Transverse colon (tissue), 4 donors: ENCODE data around the gene SRP68.

ENCODE experiments used
- CTCF ChIP-seq, 5 experiments: fragments of 200-600 bp in 3 of 5; fragments of 450-650 bp in 2 of 5; sonication (generic) in 3 of 5; IDR thresholded peaks; 1 replicate in 2 of 5; 2 replicates in 3 of 5; pipeline ENCODE4 v1.5.1; 2016 to 2017; ENCODE audit warnings: antibody characterized with exemption in 5 of 5, inconsistent platforms in 3 of 5, mild to moderate bottlenecking in 2 of 5, moderate library complexity in 1 of 5
- EP300 ChIP-seq: sonication (generic); formaldehyde crosslinking; IDR thresholded peaks from one replicate; pipeline ENCODE4 v1.6.1; 2017; ENCODE audit warnings: antibody characterized with exemption, low read depth
- POLR2AphosphoS5 ChIP-seq, 3 donors: sonication (generic); formaldehyde crosslinking; IDR thresholded peaks; one replicate each; pipeline ENCODE4 v1.6.1; 2016; ENCODE audit warnings: antibody characterized with exemption in 3 of 3

- no peak for TF ChIP-seq CTCF (IDR thresholded peaks at IDR 0.05)
- no peak for TF ChIP-seq POLR2AphosphoS5 (IDR thresholded peaks at IDR 0.05)
- no peak for TF ChIP-seq EP300
These were observed 49.1 kb downstream of the SRP68 start for GRCh38 chr17:76022973-76023899.
